Smooth muscle cell (in vitro differentiated cells): ENCODE results near the gene RNH1. TPM values are rescaled to one million over a fixed set of nuclear protein-coding genes. Genes with fewer than 3 reads are reported as not detected.
A peak's percentile ranks its signal among the peaks of the same experiment; 100 is the strongest.

Experiments used
- DNase-seq: peaks from one replicate; lab custom pipeline; 2025; ENCODE audit not compliant: unreplicated experiment; lab: John Stamatoyannopoulos, UW
- H2AFZ ChIP-seq: fragments of 200-600 bp; sonication (generic); 2 replicates; pipeline ENCODE4 v1.6.0; 2016; ENCODE audit warnings: antibody characterized with exemption, low read depth, mild to moderate bottlenecking
- H3F3A ChIP-seq: fragments of 200-600 bp; sonication (generic); 2 replicates; pipeline ENCODE4 v1.6.0; 2017; ENCODE audit warnings: antibody characterized with exemption, low read depth
- H3K27ac ChIP-seq: fragments of 200-600 bp; sonication (generic); 2 replicates; pipeline ENCODE4 v1.5.1; 2016; ENCODE audit warnings: low read depth, mild to moderate bottlenecking
- H3K27me3 ChIP-seq: fragments of 200-600 bp; sonication (generic); 2 replicates; pipeline ENCODE4 v1.6.1; 2016; ENCODE audit warnings: low read depth, mild to moderate bottlenecking
- H3K36me3 ChIP-seq: fragments of 200-600 bp; sonication (generic); 2 replicates; pipeline ENCODE4 v1.5.1; 2016; ENCODE audit warnings: low read depth
- H3K4me1 ChIP-seq: fragments of 200-600 bp; sonication (generic); 2 replicates; pipeline ENCODE4 v1.5.1; 2016; ENCODE audit warnings: low read depth
- H3K4me2 ChIP-seq: fragments of 200-600 bp; sonication (generic); 2 replicates; pipeline ENCODE4 v1.6.0; 2016; ENCODE audit warnings: mild to moderate bottlenecking
- H3K4me3 ChIP-seq: fragments of 200-600 bp; sonication (generic); 2 replicates; pipeline ENCODE4 v1.5.1; 2016; ENCODE audit warnings: mild to moderate bottlenecking
- H3K79me2 ChIP-seq: fragments of 200-600 bp; sonication (generic); 2 replicates; pipeline ENCODE4 v1.6.0; 2016; ENCODE audit warnings: low read depth, mild to moderate bottlenecking
- H3K9ac ChIP-seq: fragments of 200-600 bp; sonication (generic); 2 replicates; pipeline ENCODE4 v1.6.0; 2016; ENCODE audit warnings: low read depth
- H3K9me3 ChIP-seq: fragments of 200-600 bp; sonication (generic); replicated peaks from 2 replicates; pipeline ENCODE4 v1.5.1; 2016; ENCODE audit warnings: low read depth
- H4K20me1 ChIP-seq: fragments of 200-600 bp; sonication (generic); 2 replicates; pipeline ENCODE4 v1.6.0; 2016; ENCODE audit warnings: low read depth
- CTCF ChIP-seq: fragments of 200-600 bp; sonication (generic); IDR thresholded peaks from 2 replicates; pipeline ENCODE4 v1.5.1; 2017; ENCODE audit warnings: borderline replicate concordance, mild to moderate bottlenecking, antibody characterized with exemption; ENCODE audit not compliant: insufficient read depth, poor library complexity, severe bottlenecking
- WGBS: methylation state at CpG from one replicate; pipeline ENCODE4 v1.1.7; 2016; ENCODE audit warnings: low lambda C conversion rate; 5-methylcytosine and 5-hydroxymethylcytosine counted together
- polyA plus RNA-seq: library from polyadenylated mRNA; unstranded; fragments of >200 nt; fragmentation: Nextera tagmentation; extraction: Ambion mirVana; gene quantifications from 2 replicates; pipeline ENCODE4 v1.2.1, GENCODE V29; 2016
- total RNA-seq: library from RNA; depleted of rRNA; stranded (reverse); fragments of >200 nt; gene quantifications from 2 replicates; pipeline ENCODE4 v1.2.3, GENCODE V29; 2014

The RNH1 gene
- total and polyA plus RNA-seq, 2 experiments from 2014 or later: 91.3 to 243 TPM

- H3K27ac ChIP-seq: no peak overlapping the region
- H3K4me2 ChIP-seq: no peak overlapping the region
- peaks cover 33% of the 10 kb centered on the region for H4K20me1 ChIP-seq
These were observed 53.0 kb downstream of the RNH1 start for GRCh38 chr11:454043-454442.

GRCh38 chr11:453564-453963, 53.5 kb downstream of the RNH1 start:
- Histone ChIP-seq H2AFZ (no peak overlapping the region), H3K9ac (no peak overlapping the region), H3K27me3 (no peaks in the 10 kb centered on the region), H3K36me3 (no peaks in the 10 kb centered on the region), H3K4me2 (no peak overlapping the region), H3K4me1 (peaks cover 8% of the 10 kb centered on the region), H3K27ac (no peak overlapping the region), H3K79me2 (peaks cover 76% of the 10 kb centered on the region), H3F3A (peaks cover 3% of the 10 kb centered on the region), H3K4me3 (no peak overlapping the region), H4K20me1 (peaks cover 33% of the 10 kb centered on the region), H3K9me3 (no peaks in the 10 kb centered on the region)
- 98% methylated on average over 13 of the region's 13 CpGs for WGBS
- TF ChIP-seq CTCF: no peak
- no peak for DNase-seq

More at GRCh38 chr11:454043-454442, 53.0 kb downstream of the RNH1 start:
- no peaks in the 10 kb centered on the region for H3K27me3 ChIP-seq
- H3K79me2 ChIP-seq: peaks cover 79% of the 10 kb centered on the region
- no peak for DNase-seq
- H3K36me3 ChIP-seq: no peaks in the 10 kb centered on the region
- no peaks in the 10 kb centered on the region for H3F3A ChIP-seq
- 93% methylated on average over 9 of the region's 9 CpGs for WGBS
- no peaks in the 10 kb centered on the region for H3K9me3 ChIP-seq
- no peak overlapping the region for H3K9ac ChIP-seq
- H3K4me1 ChIP-seq: peaks cover 8% of the 10 kb centered on the region
- no peak overlapping the region for H3K4me3 ChIP-seq
- no peak overlapping the region for H2AFZ ChIP-seq
- no peak for TF ChIP-seq CTCF

- Histone ChIP-seq H3K4me2 (no peak overlapping the region), H3K9ac (no peak overlapping the region), H3K27ac (no peak overlapping the region), H3K36me3 (no peaks in the 10 kb centered on the region), H3K4me3 (no peak overlapping the region), H3K4me1 (peaks cover 8% of the 10 kb centered on the region), H3K79me2 (peaks cover 73% of the 10 kb centered on the region), H4K20me1 (peaks cover 33% of the 10 kb centered on the region), H3F3A (peaks cover 6% of the 10 kb centered on the region), H3K9me3 (no peaks in the 10 kb centered on the region), H3K27me3 (no peaks in the 10 kb centered on the region), H2AFZ (no peak overlapping the region)
- 96% methylated on average over 19 of the region's 19 CpGs for WGBS
- no peak for TF ChIP-seq CTCF
- DNase-seq: no peak
These were observed 54.0 kb downstream of the RNH1 start for GRCh38 chr11:452916-453527.

GRCh38 chr11:452203-452744, 54.8 kb downstream of the RNH1 start:
- 96% methylated on average over 12 of the region's 12 CpGs for WGBS
- H3K27ac ChIP-seq: no peak overlapping the region
- no peaks in the 10 kb centered on the region for H3K9me3 ChIP-seq
- H3K27me3 ChIP-seq: no peaks in the 10 kb centered on the region
- peaks cover 68% of the 10 kb centered on the region for H3K79me2 ChIP-seq
- H3K36me3 ChIP-seq: no peaks in the 10 kb centered on the region
- no peak overlapping the region for H3K9ac ChIP-seq
- peaks cover 28% of the 10 kb centered on the region for H4K20me1 ChIP-seq
- H3F3A ChIP-seq: peaks cover 6% of the 10 kb centered on the region
- DNase-seq: no peak
- H3K4me1 ChIP-seq: peaks cover 8% of the 10 kb centered on the region
- H3K4me3 ChIP-seq: no peak overlapping the region
- peak overlapping the region; percentile 99 for H3K4me2 ChIP-seq
- H2AFZ ChIP-seq: no peak overlapping the region
- TF ChIP-seq CTCF: no peak
